HL-60 (cell line): Measurements from ENCODE around the gene RNF187.

Source experiments
- SPI1 ChIP-seq: IDR thresholded peaks from 2 replicates; pipeline ENCODE4 v1.6.1; 2012; ENCODE audit warnings: low read depth, mild to moderate bottlenecking, borderline replicate concordance
- TF ChIP-seq, protein P1 (sequence below): IDR thresholded peaks from 2 replicates; pipeline ENCODE4 v1.6.1; 2012; ENCODE audit warnings: low read depth; ENCODE audit not compliant: insufficient replicate concordance
- TF ChIP-seq, protein P2 (sequence below): IDR thresholded peaks from one replicate; pipeline ENCODE4 v1.5.1; 2011; ENCODE audit warnings: low read length, control low read depth, inconsistent platforms; ENCODE audit not compliant: insufficient read depth

DNA sequence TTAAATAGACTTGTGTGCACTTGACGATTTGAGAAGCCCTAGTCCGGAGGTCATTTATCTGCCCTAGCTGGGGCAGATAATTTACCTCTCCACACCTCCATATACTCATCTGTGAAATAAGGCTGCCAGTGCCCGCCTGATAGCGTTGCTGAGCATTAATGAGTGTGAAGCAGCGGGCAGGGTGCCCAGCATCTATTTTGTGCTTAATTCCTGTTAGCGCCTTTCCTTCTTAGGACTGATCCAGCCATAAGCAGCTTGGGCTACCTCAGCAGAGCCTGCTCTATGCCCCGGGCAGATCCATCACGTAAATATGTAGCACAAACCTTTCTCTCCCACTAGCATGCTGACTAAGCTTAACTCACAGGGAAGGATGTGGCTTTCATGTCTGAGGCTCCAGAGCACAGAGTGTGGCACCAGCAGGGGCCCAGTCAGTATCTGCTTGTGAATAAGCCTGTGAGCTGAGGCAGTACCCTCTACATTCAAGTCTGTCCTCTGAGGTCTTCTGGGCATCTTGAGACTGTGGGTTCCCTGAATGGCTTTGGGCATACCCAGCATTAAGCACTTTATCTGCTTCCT lies 21.5 kb upstream of the RNF187 start:
- TF ChIP-seq, protein P1, sequence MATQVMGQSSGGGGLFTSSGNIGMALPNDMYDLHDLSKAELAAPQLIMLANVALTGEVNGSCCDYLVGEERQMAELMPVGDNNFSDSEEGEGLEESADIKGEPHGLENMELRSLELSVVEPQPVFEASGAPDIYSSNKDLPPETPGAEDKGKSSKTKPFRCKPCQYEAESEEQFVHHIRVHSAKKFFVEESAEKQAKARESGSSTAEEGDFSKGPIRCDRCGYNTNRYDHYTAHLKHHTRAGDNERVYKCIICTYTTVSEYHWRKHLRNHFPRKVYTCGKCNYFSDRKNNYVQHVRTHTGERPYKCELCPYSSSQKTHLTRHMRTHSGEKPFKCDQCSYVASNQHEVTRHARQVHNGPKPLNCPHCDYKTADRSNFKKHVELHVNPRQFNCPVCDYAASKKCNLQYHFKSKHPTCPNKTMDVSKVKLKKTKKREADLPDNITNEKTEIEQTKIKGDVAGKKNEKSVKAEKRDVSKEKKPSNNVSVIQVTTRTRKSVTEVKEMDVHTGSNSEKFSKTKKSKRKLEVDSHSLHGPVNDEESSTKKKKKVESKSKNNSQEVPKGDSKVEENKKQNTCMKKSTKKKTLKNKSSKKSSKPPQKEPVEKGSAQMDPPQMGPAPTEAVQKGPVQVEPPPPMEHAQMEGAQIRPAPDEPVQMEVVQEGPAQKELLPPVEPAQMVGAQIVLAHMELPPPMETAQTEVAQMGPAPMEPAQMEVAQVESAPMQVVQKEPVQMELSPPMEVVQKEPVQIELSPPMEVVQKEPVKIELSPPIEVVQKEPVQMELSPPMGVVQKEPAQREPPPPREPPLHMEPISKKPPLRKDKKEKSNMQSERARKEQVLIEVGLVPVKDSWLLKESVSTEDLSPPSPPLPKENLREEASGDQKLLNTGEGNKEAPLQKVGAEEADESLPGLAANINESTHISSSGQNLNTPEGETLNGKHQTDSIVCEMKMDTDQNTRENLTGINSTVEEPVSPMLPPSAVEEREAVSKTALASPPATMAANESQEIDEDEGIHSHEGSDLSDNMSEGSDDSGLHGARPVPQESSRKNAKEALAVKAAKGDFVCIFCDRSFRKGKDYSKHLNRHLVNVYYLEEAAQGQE: no peak
- TF ChIP-seq, protein P2, sequence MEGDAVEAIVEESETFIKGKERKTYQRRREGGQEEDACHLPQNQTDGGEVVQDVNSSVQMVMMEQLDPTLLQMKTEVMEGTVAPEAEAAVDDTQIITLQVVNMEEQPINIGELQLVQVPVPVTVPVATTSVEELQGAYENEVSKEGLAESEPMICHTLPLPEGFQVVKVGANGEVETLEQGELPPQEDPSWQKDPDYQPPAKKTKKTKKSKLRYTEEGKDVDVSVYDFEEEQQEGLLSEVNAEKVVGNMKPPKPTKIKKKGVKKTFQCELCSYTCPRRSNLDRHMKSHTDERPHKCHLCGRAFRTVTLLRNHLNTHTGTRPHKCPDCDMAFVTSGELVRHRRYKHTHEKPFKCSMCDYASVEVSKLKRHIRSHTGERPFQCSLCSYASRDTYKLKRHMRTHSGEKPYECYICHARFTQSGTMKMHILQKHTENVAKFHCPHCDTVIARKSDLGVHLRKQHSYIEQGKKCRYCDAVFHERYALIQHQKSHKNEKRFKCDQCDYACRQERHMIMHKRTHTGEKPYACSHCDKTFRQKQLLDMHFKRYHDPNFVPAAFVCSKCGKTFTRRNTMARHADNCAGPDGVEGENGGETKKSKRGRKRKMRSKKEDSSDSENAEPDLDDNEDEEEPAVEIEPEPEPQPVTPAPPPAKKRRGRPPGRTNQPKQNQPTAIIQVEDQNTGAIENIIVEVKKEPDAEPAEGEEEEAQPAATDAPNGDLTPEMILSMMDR: no peak
- no peak for TF ChIP-seq SPI1
